Gastroesophageal sphincter (tissue), 4 donors: ENCODE measurements around the gene NLRX1. TPM values are rescaled to one million over a fixed set of nuclear protein-coding genes. Genes with fewer than 3 reads are reported as not detected.

Experiments
- ATAC-seq: fragments of 150-250 bp; one replicate; pipeline ENCODE4 v1.9.1; 2016; ENCODE audit warnings: mild to moderate bottlenecking, moderate library complexity
- H3K27ac ChIP-seq, 4 donors: fragments of 200-600 bp; sonication (generic) in 3 of 4; 1 replicate in 3 of 4; 2 replicates in 1 of 4; pipeline ENCODE4 v1.5.1; 2016 to 2019
- H3K27me3 ChIP-seq: fragments of 200-600 bp; sonication (generic); one replicate; pipeline ENCODE4 v1.5.1; 2019
- H3K36me3 ChIP-seq, 2 donors: fragments of 200-600 bp; sonication (generic); one replicate each; pipeline ENCODE4 v1.5.1; 2019; ENCODE audit warnings: control low read depth in 1 of 2
- H3K4me1 ChIP-seq, 3 donors: fragments of 200-600 bp; sonication (generic); 1 replicate in 2 of 3; 2 replicates in 1 of 3; pipeline ENCODE4 v1.5.1; 2016 to 2019; ENCODE audit warnings: control low read depth in 2 of 3
- H3K4me3 ChIP-seq, 2 donors: fragments of 200-600 bp; sonication (generic); one replicate each; pipeline ENCODE4 v1.5.1; 2019; ENCODE audit warnings: mild to moderate bottlenecking in 1 of 2, moderate library complexity in 1 of 2
- H3K9me3 ChIP-seq, 3 donors: fragments of 200-600 bp; sonication (generic); one replicate each; pipeline ENCODE4 v1.5.1; 2017 to 2019; ENCODE audit warnings: control low read depth in 2 of 3
- EP300 ChIP-seq: sonication (generic); formaldehyde crosslinking; IDR thresholded peaks from one replicate; pipeline ENCODE4 v1.6.1; 2017; ENCODE audit warnings: antibody characterized with exemption, mild to moderate bottlenecking
- POLR2A ChIP-seq, 2 donors: fragments of 450-650 bp; IDR thresholded peaks; one replicate each; pipeline ENCODE4 v1.6.1; 2017; ENCODE audit warnings: antibody characterized with exemption in 2 of 2, mild to moderate bottlenecking in 2 of 2, moderate library complexity in 1 of 2
- POLR2AphosphoS5 ChIP-seq: sonication (generic); formaldehyde crosslinking; IDR thresholded peaks from one replicate; pipeline ENCODE4 v1.6.1; 2017; ENCODE audit warnings: antibody characterized with exemption
- WGBS, 2 donors: methylation state at CpG; one replicate each; pipeline ENCODE4 v1.1.5; 2018; ENCODE audit warnings: low coverage in 1 of 2; 5-methylcytosine and 5-hydroxymethylcytosine counted together
- total RNA-seq, 4 donors: library from RNA; depleted of rRNA; stranded (reverse); fragments of >200 nt; gene quantifications; one replicate each; pipeline ENCODE4 v1.1.0, GENCODE V29; 2016
- TF ChIP-seq, protein P1 (sequence below), 4 experiments: fragments of 200-600 bp in 2 of 4; fragments of 450-650 bp in 2 of 4; sonication (generic) in 1 of 4; IDR thresholded peaks; one replicate each; pipeline ENCODE4 v1.5.1; 2017 to 2019; ENCODE audit warnings: antibody characterized with exemption in 4 of 4, mild to moderate bottlenecking in 2 of 4, moderate library complexity in 2 of 4

NLRX1 gene
- total RNA-seq, 4 donors from 2014 or later = 12.1 to 41.4 (median 17.7) TPM

DNA sequence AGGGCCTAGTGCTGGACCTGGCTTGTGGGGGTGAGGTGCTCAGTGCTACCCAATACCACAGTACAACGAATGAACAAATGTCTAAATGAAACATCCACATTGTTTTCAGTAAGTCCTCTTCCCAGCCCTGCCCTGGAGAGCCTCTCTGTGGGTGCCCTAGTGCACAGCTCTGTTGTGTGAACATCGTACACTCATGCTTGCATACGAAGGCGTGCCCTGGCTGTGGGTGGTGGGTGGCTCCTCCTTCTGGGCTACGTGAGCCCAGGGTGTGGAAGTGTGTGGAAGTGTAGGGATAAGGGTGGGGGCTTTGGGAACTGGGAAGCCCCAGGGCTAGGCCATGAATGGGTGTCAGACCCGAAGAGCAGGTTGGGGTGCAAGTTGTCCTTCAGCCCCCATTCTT lies 592 bp upstream of the NLRX1 start:
- Histone ChIP-seq H3K36me3 (peaks cover 0 to 13% of the 10 kb centered on the region in 2 donors), H3K27ac (peak overlapping the region in 2 of 4 donors; percentile 98), H3K4me3 (no peak overlapping the region), H3K27me3 (no peaks in the 10 kb centered on the region), H3K9me3 (no peaks in the 10 kb centered on the region), H3K4me1 (peaks cover 0 to 19% (median 4%) of the 10 kb centered on the region in 3 donors)
- TF ChIP-seq POLR2A (IDR thresholded peaks at IDR 0.05) (no peak), POLR2AphosphoS5 (no peak), EP300 (no peak)
- TF ChIP-seq, protein P1, sequence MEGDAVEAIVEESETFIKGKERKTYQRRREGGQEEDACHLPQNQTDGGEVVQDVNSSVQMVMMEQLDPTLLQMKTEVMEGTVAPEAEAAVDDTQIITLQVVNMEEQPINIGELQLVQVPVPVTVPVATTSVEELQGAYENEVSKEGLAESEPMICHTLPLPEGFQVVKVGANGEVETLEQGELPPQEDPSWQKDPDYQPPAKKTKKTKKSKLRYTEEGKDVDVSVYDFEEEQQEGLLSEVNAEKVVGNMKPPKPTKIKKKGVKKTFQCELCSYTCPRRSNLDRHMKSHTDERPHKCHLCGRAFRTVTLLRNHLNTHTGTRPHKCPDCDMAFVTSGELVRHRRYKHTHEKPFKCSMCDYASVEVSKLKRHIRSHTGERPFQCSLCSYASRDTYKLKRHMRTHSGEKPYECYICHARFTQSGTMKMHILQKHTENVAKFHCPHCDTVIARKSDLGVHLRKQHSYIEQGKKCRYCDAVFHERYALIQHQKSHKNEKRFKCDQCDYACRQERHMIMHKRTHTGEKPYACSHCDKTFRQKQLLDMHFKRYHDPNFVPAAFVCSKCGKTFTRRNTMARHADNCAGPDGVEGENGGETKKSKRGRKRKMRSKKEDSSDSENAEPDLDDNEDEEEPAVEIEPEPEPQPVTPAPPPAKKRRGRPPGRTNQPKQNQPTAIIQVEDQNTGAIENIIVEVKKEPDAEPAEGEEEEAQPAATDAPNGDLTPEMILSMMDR (IDR thresholded peaks at IDR 0.05) = no peak
- WGBS, 2 donors = 50 to 60% methylated on average over 1 to 4 of the region's 6 CpGs
- no peak for ATAC-seq

DNA sequence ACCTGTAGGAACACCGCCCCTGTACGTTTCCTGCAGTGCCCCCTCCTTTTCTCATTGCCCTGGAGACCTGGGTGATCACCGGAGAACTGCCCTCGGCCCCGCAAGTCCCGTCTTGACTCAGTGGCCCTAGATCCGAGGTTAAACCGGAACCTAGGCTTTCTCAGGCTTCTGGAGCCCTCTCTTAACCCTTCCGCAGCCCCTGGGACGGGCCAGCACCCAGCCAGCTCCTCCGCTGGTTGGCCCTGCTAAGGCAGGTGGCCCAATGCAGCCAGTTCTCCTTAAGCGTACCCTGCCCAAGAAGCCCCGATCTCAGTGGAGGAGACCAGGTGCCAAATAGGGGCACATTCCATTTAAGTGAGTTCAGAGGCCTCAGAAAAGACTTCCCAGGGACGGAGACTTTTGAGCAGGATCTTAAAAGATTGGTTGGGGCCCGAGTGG lies 776 bp downstream of the NLRX1 start:
- Histone ChIP-seq H3K4me1 (peaks cover 0 to 19% (median 4%) of the 10 kb centered on the region in 3 donors), H3K4me3 (peak overlapping the region; percentile 70 to 93), H3K27ac (peak overlapping the region; percentile 88 to 98 (median 97)), H3K36me3 (peaks cover 0 to 27% of the 10 kb centered on the region in 2 donors), H3K9me3 (no peaks in the 10 kb centered on the region), H3K27me3 (no peaks in the 10 kb centered on the region)
- peak; percentile 72 for ATAC-seq
- TF ChIP-seq POLR2AphosphoS5 = peak; percentile 41
- TF ChIP-seq EP300 = no peak
- TF ChIP-seq POLR2A (IDR thresholded peaks at IDR 0.05) = peak in 1 of 2 donors; percentile 21
- WGBS, 2 donors = 60% methylated on average over 1 of the region's 15 CpGs; no CpG with 5 or more reads in 1 of the 2 donors

DNA sequence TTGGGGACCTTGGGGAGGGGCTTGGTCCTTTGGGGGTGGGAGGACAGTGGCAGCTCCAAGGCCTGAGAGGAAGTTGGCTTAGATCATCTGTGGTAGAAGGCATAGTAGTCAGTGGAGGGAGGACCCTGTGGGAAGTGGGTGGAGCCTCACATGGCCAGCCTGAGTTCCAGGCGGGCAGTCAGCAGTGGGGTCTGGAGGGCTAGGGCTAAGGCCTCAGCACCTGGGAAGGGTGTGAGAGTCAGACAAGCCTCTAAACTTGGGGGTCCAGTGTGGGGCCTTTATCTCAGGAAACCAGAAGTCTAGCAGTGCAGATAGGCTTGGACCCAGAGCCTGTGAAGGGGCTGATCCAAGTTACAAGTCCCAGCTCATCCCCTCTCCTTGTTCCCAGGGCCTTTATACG lies 4.0 kb downstream of the NLRX1 start:
- H3K4me1 ChIP-seq = peaks cover 0 to 26% (median 4%) of the 10 kb centered on the region in 3 donors
- H3K9me3 ChIP-seq = no peaks in the 10 kb centered on the region
- H3K4me3 ChIP-seq = no peak overlapping the region
- no peak overlapping the region for H3K27ac ChIP-seq
- ATAC-seq = no peak
- TF ChIP-seq POLR2AphosphoS5 = no peak
- TF ChIP-seq POLR2A (IDR thresholded peaks at IDR 0.05) = no peak
- TF ChIP-seq, protein P1 (IDR thresholded peaks at IDR 0.05) = no peak
- TF ChIP-seq EP300 = no peak
- WGBS, 2 donors = no CpG with 5 or more reads among the region's 2 CpGs
- no peaks in the 10 kb centered on the region for H3K27me3 ChIP-seq
- peaks cover 0 to 58% of the 10 kb centered on the region in 2 donors for H3K36me3 ChIP-seq

DNA sequence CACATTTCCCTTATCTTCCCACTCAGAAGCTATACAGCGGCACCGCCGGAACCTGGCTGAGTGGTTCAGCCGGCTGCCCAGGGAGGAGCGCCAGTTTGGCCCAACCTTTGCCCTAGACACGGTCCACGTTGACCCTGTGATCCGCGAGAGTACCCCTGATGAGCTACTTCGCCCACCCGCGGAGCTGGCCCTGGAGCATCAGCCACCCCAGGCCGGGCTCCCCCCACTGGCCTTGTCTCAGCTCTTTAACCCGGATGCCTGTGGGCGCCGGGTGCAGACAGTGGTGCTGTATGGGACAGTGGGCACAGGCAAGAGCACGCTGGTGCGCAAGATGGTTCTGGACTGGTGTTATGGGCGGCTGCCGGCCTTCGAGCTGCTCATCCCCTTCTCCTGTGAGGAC lies 4.9 kb downstream of the NLRX1 start:
- Histone ChIP-seq H3K27ac (no peak overlapping the region), H3K4me3 (no peak overlapping the region), H3K27me3 (no peaks in the 10 kb centered on the region), H3K9me3 (no peaks in the 10 kb centered on the region), H3K36me3 (peaks cover 0 to 66% of the 10 kb centered on the region in 2 donors), H3K4me1 (peaks cover 0 to 22% (median 4%) of the 10 kb centered on the region in 3 donors)
- TF ChIP-seq POLR2AphosphoS5 (no peak), EP300 (no peak), POLR2A (IDR thresholded peaks at IDR 0.05) (no peak)
- TF ChIP-seq, protein P1 (IDR thresholded peaks at IDR 0.05) = no peak
- 84% methylated on average over 8 of the region's 21 CpGs; no CpG with 5 or more reads in 1 of the 2 donors for WGBS, 2 donors
- ATAC-seq = no peak

DNA sequence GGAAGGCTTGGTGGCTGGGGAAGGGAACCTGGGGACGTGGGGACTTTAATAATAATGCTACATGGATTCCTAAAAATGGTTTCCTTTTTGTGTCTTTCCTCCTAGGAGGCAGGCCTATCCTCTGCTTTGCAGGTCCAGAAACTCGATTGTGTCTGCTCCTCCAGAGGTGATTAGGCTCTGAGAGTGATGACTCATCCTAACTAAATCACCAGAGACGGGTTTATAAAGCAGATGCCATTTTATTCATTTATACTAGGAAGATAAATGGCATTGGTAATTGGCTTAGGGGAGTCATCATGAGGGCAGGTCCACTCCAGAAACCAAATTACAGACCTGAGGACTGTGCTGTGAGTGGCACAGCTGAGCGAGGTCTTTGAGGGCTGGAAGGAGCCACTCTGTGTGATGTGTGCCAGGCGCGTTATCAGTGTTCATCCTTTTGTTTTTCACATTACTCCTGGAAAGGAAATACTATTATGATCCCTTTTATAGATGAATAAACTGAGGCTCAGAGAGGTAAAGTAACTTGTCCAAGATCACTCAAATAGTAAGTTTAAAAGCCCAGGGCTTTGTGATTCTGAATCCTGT lies 7.1 kb downstream of the NLRX1 start:
- Histone ChIP-seq H3K4me1 (peaks cover 0 to 7% (median 0%) of the 10 kb centered on the region in 3 donors), H3K27ac (no peak overlapping the region), H3K27me3 (no peaks in the 10 kb centered on the region), H3K4me3 (no peak overlapping the region), H3K36me3 (peaks cover 0 to 78% of the 10 kb centered on the region in 2 donors), H3K9me3 (no peaks in the 10 kb centered on the region)
- ATAC-seq = no peak
- WGBS, 2 donors = 60% methylated on average over 6 of the region's 6 CpGs; no CpG with 5 or more reads in 1 of the 2 donors
- TF ChIP-seq, protein P1 (IDR thresholded peaks at IDR 0.05) = no peak
- TF ChIP-seq POLR2AphosphoS5 = no peak
- no peak for TF ChIP-seq EP300
- no peak for TF ChIP-seq POLR2A (IDR thresholded peaks at IDR 0.05)
